ENCODE results near the gene SNX24.
"Not testable (repeated sequence)": the region's sequence is repeated elsewhere in the genome, so short reads cannot be mapped to it uniquely, and the experiment has no call there.

Gene SNX24, protein sequence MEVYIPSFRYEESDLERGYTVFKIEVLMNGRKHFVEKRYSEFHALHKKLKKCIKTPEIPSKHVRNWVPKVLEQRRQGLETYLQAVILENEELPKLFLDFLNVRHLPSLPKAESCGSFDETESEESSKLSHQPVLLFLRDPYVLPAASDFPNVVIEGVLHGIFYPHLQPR

DNA sequence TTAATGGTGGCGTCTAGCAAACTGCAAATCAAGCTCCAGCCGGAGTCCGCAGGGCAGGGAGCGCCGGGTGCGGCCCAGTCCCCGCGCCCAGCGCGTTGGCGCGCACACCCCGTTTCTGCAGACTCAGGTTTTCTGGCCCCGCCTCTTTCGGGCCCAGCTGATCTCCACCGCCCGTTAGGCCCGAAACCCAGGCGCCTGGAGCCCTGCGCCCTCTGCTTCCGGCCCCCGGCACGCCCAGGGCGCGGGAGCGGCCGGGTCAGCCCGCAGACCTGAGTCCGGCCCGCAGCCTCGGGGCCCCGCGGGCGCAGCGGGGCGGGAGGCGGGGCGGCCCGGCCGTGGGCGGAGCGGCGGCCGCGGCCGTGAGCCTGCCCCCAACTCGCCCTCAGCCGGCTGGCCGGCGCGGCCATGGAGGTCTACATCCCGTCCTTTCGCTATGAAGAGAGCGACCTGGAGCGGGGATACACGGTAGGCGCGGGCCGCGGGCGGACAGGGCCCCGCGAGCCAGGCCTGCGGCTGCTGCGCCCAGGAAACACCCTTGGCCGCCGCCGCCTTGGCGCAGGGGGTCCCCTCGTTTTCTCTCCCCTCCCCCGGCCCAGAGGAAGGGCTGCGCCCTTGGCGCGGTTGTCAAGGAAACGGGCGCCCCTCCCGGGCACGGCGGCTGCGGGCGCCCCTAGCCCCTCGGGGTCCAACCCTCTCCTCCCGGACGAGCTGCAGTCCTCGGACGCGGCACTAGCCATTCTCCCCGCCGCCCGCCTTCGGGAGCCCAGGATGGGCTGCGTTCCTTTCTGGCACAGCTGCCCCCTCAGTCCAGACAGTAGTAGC, at the start of gene SNX24:
Gene SNX24, plus strand, starts transcription at position 385 of the 822 bp plus-strand sequence. Its CDS starts 21 bp downstream, at position 406.
- peak; percentile 52 for DNase-seq

DNA sequence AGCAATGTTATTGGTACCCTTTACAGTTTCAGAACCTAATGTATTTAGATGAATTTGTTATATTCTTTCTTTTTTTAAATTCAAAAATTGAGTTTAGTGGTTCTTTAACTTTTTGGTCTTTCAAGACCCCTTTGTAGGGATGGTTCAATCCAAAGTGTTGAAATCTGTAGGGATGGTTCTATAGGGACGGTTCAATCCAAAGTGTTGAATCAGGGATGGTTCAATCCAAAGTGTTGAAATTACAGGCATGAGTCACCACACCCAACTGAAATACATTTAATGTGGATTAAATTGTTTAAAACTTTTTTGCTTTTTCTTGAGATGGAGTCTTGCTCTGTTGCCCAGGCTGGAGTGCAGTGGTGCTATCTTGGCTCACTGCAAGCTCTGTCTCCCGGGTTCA, 39.9 kb upstream of the SNX24 start:
- no peak for DNase-seq

DNA sequence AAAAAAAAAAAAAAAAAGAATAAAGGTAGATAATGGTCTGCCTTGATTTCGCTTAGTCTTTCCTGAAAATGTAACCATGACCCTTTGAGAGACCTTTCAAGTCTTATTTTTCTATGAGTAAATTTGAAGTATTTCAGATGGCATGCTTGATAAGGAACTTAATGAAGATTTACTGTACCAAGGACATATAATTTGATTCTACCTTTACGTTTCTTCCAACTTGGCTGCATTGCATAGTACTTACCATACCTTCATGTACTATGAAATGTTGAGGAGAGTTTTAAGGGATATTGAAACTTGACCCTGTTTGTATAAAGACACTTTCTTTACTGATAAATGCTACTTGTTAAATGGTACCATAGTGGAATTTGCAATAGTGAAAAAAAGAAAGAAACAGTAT, 35.0 kb upstream of the SNX24 start:
- DNase-seq: no peak

DNA sequence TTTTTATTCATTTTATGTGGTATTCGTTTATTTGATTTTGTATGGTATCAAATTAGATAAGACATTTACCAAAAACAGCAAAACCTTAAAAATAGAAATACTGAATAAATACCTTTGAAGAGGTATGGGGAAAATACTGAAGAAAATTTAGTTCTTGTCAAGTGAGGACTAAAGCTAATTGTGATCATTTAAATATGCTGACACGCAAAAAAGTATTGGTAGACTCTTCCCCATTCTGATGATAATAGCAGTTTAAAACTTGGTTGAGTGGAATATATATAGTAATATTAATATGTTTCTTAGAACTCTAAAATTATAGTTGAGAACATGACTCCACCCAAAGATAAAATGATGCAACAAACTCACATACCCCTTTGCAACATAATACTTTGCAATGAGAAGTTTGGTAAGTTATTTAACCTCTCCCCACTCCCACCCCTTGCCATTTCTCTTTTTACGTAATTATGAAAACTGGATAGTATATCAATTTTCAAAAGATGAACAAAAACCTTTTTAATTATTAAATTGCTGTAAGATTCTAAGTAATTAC, 30.1 kb upstream of the SNX24 start:
- DNase-seq: no peak

DNA sequence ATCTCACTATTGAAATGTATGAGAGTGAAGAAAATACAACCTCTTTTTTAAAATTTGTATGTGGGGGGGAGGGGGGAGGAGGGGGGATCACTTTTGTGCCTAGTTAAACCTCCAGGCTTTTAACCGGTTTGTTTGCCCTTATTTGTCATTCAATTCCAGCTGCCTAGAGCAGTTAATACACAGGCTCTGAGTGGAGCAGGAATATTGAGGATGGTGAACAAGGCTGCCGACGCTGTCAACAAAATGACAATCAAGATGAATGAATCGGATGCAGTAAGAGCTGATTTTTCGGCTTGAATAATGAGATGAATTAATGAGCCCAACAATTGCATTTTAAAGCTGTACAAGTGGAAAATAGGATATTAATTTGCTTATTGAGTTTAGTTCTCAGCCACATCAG, 28.7 kb upstream of the SNX24 start:
- DNase-seq: no peak

DNA sequence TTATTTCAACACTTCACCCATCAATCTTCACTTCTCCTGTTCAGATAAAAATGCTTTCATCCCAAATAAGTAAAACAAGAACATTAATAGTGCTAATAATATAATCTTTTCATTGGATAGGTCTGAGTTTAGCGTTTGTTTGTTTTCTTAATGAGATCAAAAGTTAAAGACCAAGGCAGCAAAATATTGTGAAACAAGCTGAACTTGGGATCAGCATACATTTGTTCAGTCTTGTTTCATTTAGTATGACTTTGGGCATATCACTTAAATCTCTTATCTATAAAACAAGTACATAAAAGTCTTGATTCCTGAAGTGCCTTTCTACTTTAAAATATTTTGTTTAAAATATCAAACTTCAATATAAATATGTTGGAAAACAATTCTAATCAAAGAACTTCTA, 13.4 kb upstream of the SNX24 start:
- no peak for DNase-seq

DNA sequence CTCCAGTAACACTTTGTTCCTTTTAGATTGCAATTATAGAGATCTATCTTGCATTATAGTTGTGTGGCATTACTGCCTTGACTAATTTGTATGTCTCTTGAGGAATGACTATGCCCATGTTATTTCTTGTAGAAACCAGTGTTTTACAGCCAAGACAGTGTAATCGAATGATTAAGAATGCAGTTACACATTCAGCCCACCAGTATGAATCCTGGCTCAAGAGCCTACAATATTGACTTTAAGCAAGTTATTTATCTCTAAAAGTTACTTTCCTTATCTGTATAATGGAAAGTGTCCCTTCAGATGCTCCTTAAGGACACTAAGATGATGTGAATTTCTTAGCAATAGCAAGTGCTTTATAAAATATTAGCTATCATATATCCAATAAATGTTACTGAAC, 9.7 kb upstream of the SNX24 start:
- DNase-seq: no peak

DNA sequence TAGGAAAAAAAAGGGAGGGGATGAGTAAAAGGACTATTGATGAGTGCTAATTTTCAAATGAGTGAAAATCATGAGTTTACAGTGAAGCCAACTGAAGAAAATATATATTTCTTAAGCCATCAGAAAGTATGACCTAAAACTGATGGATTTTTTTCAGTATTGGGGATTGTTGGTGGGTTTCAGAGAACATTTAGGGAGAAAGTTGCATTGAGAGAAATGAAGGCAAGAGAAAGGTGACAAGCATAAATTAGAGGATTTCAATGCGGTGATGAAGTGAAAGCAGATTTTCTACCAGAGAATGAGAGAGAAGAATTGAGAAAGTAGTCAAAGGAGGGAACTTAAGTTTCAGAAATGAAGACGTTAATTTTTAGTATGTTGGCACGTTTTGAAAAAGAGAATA, 8.5 kb upstream of the SNX24 start:
- no peak for DNase-seq

DNA sequence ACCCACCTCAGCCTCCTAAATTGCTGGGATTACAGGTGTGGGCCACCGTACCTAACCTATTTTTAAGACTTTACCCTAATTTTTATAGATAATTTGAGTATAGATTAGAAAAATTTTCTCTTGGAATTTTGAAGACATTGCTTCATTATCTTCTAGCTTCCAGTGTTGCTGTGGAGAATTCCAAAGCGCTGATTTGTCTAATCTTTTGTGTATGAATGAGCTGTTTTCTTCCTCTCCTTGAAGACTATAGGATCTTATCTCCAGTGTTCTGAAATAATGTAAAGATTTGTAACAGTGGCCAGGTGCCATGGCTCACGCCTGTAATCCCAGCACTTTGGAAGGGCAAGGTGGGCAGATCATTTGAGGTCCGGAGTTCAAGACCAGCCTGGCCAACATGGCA, 5.7 kb upstream of the SNX24 start:
- no peak for DNase-seq

DNA sequence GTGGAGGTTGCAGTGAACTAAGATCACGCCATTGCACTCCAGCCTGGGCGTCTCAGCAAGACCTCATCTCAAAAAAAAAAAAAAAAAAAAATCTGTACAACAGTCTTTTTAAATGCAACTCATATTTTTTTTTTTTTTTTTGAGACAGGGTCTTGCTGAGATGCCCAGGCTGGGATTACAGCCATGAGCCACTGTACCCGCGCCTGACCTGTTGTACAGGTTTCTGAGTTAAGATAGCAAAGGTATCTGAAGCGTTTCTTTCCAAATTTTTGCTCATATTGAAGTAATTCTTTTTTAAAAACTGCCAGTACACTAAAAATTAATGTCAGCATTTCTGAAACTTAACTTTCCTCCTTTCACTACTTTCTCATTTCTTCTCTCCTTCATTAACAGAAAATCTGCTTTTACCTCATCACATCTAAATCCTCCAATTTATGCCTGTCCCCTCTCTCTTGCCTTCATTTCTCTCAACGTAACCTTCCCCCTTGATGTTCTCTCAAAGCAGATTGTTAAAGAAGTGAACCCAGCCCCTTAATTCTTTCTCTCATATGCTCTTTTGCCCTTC, 3.3 kb upstream of the SNX24 start:
- DNase-seq: no peak

DNA sequence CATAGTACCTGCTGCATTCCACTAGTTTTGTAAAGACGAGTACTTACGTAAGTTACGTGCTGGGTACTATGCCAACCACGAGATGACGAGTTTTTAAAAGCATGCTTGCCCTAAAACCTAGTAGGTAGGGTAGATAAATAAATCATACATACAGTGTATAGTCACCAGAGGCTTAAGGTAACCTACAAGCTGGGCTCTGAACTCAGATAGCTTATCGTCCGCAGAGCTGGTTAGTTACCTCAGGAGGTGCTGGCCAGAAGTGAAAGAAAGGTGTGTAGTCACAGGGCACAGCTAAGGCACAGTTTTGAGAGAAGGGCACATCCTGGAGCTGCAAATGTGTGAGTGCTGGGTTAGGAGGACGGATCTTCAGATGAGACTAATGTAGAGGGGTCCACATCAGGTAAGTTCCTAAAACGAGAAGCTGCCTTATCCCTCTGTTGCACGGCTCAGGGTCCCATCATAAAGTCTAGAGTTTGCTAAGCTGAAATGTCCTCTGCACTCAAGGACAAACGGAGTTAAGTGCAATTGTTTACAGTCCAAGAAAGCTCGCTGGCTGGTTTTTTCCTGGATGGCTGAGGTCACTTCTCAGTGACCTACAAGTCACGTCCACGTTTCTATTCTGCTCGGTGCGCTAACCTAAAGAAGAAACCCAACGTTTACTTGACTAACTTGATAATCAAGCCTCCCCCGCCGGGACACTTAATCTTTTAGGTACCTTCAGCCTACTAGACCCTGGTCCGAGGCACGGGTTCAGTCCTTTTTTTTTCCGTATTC, 1.1 kb upstream of the SNX24 start:
- no peak for DNase-seq

DNA sequence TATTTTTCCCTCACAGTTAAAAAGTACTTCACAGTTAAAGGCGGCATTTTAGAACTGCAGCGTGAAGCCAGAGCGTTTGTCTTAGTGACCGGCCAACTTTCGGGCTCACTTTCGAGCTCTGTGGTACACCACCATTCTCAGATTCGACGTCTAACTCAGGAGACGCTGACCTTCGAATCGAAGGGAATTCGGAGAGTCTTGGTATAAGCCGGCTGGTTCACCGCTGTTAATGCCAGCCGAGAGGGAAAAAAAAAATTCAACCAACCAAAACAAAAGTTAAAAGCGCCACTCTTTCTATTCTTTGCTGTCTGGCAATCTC, 544 bp upstream of the SNX24 start:
- DNase-seq: no peak

DNA sequence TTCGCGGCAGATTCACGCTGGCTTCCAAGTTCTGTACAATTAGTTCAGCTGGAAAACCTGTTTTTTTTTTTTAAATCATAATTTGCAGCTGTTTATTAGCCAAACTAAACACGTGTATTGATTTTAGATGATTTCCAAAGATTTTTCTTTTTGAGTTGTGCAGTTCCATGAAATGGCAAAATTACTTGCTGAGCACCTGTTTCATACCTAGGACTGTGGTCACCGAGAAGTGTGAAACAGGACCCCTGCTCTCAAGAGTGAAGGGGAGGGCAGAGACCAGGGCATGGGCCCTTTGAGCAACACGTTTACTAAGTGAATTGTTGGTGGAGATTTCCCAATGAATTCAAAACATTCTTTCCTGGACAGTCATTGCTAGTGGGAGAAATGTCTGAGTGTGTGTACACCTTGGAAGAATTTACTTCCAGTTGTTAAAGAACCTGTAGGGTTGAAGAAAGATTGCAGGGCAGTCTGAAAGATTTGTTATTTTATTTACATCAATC, 688 bp downstream of the SNX24 start:
- DNase-seq: no peak

DNA sequence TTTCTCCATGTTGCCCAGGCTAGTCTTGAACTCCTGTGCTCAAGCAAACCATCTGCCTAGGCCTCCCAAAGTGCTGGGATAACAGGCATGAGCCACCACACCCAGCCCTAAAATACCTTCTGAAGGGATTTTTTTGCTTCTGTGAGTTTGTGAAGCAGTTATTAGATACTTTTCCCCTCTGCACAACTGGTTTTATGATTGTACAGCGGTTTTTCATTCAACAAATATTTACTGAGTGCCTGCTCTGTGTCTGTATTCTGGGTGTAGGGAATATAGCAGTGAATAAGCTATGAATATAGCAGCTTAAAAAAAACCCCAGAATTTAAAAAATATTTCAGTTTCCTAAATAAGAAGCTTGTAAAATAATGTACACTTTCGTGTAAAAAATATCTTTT, 2.3 kb downstream of the SNX24 start:
- DNase-seq: no peak

DNA sequence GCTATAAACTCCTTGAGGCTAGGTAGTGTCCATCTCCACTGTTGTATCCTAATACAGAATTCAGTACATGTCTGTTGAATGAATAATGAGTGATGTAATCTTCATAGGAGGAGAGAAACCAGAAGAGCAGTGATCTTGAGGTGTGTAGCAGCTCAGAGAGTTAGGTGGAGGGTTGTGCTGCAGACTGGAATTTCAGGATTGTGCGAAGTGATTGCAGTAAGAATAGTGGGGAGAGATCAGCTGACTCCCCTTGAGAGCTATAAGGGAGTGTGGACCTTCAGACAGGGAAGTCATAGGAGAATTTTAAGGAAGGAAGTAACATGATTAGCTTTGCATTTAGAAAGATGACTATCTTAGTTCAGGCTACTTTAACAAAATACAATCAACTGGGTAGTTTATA, 4.4 kb downstream of the SNX24 start:
- DNase-seq: no peak

DNA sequence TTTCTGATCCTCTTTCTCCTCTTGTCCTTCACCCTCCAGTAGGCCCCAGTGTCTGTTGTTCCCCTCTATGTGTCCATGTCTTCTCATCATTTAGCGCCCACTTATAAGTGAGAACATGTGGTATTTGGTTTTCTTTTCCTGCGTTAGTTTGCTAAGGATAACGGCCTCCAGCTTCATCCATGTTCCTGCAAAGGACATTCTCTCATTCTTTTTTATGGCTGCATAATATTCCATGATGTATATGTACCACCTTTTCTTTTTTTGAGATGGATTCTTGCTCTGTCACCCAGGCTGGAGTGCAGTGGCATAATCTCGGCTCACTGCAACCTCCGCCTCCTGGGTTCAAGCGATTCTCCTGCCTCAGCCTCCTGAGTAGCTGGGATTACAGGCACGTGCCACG, 12.1 kb downstream of the SNX24 start:
- DNase-seq: not testable (repeated sequence)

DNA sequence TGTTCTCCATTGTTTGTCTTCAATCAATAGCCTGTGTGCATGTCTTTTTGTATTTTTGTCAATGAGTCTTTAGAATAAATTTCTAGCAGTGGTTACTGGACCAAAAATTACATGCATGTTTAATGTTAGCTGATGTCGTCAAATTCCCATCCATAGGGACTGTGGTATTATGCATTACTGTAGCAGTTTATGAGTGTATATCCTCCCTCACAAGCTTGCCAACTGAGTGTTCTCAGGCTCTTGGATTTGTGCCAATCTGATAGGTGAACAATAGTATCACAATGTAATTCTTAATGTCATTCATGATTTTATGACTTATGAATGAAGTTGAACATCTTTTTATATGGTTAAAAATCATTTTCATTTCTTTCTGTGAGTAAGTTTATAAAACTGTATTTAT, 13.0 kb downstream of the SNX24 start:
- DNase-seq: no peak

DNA sequence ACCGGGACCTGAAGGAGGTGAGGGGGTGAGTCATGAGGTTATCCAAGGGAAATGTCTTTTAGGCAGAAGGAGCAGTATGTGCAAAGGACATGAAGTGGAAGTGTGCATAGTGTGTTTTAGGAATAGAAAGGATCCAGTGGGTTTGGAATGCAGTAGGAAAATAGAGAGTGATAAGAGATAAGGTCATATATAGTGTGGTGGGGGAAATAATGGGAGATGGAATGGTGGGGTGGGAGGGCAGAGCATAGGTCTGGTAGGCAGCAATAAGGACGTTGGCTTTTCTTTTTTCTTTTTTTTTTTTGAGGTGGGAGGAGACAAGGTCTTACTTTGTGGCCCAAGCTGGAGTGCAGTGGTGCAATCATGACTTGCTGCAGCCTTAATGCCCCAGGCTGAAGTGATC, 17.8 kb downstream of the SNX24 start:
- no peak for DNase-seq

DNA sequence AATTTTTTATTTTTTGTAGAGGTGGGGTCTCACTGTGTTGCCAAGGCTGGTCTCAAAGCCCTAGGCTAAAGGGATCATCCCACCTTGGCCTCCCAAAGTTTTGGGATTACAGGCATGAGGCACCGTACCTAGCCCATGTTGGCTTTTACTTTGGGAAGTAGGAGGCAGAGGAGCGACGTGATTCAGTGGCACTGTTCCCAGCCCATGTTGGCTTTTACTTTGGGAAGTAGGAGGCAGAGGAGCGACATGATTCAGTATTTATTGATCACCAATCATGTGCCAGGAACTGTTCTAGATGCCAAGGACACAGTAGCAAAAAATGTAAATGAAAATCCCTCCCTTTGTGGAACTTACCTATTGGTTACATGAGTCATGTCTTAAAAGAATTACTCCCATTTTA, 18.3 kb downstream of the SNX24 start:
- DNase-seq: no peak

DNA sequence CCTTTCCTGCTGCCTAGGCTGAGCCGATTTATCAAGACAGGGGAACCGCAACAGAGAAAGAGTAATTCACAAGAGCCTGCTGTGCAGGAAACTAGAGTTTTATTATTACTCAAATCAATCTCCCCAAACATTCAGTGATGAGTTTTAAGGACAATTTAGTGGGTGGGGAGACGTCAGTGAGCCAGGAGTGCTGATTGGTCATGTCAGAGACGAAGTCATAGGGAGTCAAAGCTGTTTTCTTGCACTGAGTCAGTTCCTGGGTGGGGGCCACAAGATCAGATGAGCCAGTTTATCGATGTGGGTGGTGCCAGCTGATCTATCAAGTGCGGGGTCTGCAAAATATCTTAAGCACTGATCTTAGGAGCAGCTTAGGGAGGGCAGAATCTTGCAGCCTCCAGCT, 19.0 kb downstream of the SNX24 start:
- no peak for DNase-seq

DNA sequence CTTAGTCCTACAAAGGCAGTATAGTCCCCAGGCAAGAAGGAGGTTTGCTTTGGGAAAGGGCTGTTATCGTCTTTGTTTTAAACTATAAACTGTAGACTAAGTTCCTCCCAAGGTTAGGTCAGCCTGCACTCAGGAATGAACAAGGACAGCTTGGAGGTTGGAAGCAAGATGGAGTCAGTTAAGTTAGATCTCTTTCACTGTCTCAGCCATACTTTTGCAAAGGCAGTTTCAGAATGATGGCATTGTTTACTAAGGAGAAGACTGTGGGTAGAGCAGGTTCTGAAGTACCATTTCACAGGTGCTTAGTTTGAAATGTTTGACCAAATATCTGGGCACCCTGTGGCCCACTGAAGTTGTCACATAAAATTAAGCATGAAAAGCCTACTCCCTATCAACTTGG, 19.4 kb downstream of the SNX24 start:
- no peak for DNase-seq

DNA sequence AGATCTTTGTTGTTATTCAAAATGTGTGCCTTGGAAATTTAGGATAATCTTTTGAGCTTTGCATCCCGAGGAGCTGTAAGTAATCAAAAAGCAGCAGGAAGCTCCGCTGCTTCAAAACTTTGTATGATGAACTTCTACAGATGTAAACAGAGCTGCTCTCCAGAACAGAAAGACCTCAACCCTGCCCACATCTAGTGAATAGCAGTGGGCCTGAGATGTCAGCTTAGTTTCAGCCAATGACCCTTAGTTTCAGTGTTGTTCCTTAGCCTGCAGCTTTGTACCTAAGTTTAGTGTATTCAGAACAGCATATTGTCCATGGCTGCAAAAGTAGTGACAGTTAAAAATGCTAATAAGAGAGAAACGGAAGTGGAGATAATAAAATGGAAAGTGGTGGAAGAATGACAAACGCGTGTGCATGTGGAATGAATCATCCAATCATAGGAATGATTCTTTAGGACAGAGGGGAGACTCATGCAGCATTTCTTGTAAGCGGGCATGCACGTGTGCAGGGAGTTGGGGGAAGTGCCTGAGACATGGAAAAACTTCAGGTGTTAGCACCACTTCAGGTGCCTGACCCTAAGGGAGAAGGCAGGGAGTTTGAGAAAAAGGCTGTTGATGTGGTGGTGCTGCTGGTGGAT, 24.9 kb downstream of the SNX24 start:
- no peak for DNase-seq

DNA sequence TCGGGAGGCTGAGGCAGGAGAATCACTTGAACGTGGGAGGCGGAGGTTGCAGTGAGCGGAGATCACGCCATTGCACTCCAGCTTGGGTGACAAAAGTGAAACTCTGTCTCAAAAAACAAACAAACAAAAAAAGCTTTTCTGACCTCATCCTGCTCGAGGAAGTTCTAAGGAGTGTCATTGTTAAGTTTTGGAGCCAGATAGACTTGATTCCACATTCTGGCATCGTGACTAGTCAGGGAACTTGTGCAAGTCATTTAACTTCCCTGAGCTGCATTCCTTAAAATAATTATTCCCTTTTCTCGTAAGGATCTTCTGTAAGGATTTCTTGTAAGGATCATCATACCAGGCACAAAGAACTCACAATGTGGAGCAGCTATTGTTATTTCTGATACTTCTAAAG, 26.2 kb downstream of the SNX24 start:
- no peak for DNase-seq

All from activated CD4-positive, alpha-beta T cell treated with anti-CD3 and anti-CD28 coated beads for 1 hour (primary cell).